ENCODE results near the gene SLC6A6.

SLC6A6 gene

DNA sequence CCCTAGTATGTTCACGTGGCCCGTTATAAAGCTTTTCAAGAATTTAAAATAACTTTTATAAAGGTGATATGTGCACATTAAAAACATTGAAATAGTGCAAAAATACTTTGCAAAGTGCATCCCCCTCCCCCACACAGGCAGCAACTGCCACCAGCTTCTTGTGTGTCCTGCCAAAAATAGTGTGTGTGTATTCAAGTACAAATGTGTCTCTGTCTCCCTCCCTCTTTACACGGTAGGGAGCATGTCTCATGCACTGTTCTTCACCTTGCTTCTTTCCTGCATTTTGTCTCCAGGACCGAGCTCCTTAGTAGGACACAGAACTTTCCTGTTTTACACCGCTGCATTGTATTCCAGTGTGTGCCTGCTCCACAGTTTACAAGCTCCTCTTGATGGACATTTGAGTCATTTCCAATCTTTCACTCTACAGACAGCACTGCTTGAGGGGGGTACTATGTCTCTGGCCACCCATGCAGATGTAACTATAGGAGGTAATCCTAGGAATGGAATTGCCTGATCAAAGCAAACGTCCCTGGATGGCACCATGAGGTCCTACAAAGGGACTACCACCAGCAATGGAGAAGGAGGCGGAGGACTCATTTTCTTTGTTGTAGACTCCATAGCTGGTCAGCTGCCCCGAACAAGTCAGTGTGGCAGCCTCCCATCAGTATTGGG, 52.4 kb downstream of the SLC6A6 start:
- no peak for DNase-seq

DNA sequence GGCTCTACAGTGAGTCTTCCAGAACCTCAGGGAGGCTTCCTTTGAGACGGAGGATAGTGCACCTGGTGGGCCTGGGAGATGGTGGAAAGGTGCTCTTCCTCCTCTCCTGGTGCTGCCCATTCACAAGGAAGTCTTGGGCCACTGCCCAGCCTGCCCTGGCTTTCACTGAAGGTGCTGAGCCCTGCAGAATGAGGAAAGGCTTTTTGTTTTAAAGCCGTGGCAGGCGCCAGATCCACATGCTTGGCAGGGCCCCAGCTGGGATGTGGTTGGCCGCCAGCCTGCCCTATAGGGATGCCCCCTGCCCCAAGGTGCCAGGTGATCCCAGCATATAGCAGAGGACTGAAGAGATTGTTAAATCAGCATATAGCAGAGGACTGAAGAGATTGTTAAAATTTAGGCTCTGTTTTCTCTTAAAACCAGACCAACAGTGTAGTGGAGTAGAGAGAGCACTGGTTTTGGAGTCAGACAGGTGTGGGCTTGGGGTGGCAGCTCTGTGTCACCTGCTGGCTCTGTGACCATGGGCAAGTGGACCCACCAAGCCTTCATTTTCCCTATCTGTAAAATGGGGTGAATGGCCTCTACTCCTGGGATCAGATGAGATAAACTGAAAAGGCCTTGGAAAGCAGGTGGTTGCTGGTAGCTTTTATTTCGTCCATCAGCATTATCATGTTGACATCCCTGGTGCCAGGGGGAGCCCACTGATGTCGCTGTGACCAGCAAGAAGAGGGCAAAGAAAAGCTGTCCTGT, 53.3 kb downstream of the SLC6A6 start:
- DNase-seq, result no peak

DNA sequence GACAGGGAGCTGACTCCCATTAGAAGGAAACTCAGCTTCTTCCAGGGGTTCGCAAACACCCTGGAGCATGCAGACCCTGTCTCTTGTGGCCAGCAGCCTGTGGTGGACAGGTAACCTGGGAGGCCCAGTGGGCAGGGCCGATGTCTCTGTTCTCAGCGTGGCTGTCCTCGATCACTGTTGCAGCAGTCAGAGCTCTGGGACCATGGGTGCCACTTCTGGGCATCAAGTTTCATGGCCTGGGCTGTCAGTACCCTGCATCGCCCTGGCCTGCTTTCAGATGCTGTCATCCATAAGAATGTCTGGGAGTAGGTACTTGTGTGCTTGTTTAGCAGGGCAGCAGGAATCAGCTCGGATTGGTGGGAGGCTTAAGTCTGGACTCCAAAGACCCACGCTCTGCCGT, 54.4 kb downstream of the SLC6A6 start:
- no peak for DNase-seq

DNA sequence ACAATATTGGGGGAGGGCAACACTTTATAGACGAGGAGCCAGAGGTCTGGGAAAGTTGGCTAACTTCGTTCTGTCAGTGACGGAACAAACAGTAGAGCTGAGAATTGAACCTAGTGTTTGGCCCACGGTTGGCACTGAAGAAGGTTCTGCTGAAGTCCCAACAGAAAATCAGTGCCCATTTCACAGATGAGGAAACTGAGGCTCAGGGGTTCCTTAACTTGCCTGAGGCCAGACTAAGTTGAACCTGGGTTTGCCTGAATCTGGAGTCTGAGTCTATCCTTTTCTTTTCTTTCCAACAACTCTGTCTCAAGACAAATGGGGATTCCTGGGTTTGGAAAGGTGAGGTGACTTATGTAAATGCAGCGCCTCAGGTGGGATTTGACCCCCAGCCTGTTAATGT, 55.1 kb downstream of the SLC6A6 start:
- no peak for DNase-seq

DNA sequence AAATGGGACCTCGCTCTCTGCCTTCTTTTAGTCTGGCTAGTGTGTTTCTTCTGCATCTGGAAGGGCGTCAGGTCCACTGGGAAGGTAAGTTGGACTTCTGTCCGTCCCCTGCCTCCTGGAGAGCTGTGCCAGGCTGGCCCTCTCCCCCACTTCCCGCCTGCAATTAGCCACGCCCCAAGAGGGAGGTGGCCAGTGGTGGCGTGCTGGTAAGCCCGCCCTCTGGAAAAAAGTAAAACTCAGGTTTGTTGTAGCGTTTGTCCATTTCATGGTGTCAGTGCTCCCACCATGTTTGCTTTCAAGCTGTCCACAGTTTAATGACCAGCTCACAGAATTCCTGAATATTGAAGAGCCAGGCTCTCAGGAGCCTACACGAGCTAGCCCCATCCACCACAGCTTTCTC, 55.6 kb downstream of the SLC6A6 start:
- DNase-seq, result no peak

DNA sequence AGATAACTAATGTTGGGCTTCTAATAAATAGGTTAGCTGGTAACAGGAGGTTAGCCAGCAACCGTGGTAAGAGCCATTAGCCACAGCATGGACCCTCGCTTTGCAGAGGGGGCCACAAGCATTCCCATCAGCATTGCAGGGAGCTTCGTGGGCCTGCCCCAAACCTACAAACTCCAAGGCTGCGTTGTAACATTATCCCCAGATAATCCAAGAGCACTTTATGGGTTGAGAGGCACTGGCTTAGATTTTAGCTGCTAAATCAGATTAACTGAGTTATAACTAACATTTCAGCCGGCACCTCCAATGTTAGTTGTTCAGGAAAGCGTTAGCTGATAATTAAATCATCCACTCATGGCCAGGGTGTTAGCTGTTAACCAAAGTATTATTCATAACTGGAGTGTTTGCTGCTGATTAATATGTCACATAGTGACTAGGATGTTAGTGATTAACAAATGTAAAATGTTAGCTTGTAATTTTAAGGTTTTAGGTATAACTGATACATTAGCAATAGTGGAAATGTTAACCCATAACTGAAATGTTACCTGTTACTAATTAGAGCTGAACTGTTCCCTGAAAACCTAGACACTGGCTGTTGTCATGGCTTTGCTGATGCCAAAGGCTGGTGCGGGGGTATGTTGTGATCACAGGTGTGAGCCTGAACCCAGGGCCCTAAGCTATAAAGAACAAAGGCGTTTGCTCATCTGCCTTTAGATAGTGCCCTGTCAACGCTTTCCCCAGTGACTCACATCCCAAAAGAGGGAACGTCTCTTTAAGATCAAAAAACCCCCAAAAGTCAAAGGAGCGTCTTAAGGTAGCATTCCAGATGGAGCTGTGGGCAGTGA, 56.2 kb downstream of the SLC6A6 start:
- DNase-seq, result no peak

DNA sequence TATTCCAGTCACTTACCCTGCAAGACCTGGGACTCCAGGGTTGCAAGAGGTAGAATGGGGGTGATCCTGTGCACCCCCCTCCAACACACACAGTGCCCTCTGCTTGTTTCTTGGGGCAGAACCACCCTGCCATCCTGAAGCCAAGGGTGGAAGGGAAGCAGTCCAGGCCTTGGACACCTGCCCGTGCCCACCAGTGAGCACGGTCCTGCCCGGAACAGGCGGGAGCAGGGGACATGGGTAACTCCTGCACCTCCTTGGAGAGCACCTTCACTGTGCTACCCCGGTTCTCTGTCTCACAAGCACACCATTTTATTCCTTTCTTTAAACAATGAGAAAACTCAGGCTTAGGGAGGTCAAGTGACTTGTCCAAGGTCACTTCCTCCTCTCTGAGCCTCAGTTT, 57.0 kb downstream of the SLC6A6 start:
- no peak for DNase-seq

DNA sequence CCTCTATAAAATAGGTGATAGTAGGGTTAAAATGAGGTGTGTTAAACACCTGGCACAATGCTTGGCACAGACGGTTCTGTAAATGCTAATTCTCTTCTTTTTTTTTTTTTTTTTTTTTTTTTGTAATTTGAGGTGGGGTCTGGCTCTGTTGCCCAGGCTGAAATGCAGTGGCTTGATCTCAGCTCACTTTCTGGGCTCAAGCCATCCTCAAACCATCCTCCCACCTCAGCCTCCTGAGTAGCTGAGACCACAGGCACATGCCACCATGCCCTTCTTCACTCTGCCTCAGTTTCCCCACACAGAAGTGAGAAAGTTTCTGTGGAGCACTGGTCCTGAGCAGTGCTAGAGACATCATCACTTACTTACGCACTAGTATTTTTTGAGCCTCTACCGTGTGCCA, 57.4 kb downstream of the SLC6A6 start:
- no peak for DNase-seq

DNA sequence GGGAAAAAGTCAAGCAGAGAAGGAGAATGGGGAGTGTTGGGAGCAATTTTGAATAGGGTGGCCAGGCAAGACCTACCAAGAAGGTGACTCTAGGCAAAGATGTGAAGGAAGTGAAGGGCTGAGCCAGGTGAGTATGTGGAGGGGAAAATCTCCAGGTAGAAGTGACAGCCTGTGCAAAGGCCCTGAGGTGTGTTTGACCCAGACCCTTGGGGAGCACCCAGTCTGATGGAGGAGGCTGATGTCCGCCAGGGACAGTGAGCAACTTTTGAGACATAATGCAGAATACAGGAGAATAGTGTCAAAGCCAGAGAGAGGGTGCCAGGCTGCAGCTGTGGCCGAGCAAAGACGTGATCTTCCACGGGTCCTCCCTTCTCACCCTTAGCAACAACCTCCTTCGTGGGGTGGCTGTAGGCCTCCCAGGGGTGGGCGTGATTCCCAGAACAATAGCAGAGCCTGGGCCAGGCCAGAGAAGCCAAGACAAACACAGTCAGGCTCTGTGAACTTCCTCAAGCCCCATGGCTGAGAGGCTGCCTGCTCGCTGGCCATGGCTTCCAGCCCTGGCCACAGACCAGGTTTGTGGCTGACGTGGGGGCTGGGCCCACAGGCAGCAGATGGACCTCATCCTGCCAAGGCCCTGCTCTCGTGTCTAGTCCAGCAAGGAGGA, 58.1 kb downstream of the SLC6A6 start:
- DNase-seq, result no peak

DNA sequence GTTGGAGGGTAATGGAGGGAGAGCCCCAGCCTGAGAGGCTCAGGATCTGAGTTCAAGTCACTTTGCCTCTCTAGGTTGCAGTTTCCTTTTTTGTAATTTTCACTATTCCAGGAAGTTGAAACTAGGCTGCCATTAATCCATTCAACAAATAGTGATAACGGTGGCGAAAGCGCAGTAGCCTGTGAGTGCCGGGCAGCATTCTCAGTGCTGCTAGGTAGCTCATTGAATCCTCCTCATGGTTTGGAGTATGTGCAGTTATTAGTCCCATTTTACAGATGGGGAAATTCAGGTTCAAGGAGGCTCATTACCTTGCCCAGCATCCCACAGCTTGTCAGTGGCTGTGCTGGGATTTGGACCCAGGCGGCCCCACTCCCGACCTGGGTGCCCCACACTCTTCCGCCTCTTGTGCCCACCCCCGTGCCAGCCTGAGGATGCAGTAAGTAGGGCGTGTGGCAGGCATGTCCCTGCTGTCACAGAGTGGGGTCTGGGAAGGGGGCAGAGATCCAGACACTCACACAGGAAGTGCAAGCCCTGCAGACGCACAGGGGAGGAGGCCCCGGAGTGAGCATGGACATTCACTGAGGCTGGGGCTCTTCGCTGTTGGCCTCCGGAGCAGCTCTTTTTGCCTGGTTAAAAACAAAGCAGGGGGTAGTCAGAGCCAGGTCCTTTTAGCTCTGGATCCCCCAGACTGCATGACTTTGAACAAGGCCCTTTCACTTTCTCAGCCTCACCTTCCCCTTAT, 58.8 kb downstream of the SLC6A6 start:
- no peak for DNase-seq

DNA sequence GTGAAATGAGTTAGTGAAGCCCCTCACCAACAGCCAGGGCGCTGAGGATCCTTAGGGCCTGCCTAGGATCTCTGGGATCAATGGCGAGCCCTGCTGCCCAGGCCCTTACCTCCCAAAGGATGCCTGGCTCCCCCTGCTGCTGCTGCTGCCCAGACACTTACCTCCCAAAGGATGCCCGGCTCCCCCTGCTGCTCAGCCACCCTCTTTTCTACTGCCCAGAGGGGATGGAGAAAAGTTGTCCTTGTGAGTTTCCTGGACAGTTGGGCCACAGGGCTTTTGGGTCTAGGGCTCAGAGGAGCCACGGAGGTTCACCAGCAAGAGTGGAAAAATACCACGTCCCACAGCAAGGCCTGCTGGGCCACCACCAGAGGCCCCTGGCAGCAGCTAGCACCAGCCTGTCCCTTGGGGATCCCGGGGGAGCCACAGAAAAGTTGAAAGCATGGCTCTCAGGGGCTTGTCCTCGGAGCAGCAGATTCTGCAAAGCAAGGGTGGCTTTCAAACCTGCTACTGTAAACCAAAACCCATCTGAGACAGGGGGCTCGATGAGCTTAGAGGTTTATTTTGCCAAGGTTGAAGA, 59.4 kb downstream of the SLC6A6 start:
- peak; percentile 49 to 50 for DNase-seq

DNA sequence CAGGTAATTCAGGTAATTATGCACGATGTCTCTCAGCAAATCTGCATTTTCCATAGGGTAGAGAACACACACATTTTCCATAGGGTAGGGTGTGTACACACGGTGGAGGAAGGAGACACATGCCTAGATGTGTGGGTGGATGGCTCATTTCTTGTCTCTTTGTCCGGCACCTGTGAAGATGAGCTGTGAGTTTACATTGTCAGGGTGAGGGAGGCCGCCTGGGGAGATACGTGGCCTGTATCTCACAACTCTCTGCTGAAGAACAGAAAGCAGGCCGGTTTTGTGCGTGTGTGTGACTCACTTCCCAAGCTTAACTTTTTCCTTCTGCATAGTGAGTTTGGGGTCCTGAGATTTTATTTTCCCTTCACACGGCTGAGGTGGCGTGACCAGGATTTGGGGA, 60.3 kb downstream of the SLC6A6 start:
- no peak for DNase-seq

DNA sequence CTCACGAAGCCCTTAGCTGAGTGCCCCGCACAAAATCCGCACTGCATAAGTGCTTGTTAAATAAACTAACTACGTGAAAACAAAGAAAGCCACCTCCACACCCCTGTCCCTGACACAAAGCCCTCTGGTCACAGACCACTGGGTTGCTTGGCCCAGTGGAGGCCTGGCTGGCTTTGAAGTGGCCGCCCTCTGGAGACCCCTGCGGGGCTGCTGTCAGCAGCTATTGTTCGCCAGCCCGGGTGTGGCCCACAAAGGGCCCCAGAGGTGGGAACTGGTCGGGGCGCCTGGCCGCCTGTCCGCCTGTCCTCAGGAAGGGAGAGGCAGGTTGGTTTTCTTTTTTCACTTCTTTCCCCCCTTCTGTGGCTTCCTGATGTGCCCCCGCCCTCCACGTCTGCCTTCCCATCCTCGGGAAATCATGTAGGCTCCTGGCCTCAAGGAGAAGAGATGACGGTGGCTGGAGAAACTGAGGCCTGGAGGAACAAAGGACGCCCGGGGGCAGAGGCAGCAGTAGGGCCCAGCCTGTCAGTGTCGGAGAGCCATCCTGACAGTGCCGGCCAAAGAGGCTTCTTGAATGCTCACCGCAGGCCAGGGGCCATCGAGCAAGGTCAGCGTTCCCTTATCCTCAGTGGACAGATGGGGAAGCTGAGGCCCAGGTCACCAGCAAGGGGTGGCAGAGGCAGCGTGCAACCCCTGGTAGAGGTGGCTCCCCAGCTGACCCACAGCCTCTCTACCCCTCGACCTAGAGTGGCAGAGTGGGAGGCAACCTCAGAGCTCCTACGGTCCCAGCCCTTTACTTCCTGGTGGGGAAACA, 61.1 kb downstream of the SLC6A6 start:
- no peak for DNase-seq

DNA sequence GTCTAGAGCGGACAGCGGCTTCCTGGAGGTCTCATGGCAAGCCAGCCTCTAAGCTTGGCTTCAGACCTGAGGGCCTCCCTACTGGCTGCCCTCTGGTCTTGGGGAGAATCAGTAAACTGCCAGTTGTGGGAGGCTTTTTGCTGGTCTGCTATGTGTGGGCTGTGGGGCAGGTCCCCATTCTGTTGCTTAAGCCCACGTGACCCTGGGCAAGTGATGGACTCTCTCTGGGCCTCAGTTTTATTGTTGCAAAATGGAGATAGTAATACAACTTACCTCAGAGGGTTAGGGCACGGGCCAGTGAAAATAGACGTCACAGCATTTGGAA, 61.7 kb downstream of the SLC6A6 start:
- no peak for DNase-seq

DNA sequence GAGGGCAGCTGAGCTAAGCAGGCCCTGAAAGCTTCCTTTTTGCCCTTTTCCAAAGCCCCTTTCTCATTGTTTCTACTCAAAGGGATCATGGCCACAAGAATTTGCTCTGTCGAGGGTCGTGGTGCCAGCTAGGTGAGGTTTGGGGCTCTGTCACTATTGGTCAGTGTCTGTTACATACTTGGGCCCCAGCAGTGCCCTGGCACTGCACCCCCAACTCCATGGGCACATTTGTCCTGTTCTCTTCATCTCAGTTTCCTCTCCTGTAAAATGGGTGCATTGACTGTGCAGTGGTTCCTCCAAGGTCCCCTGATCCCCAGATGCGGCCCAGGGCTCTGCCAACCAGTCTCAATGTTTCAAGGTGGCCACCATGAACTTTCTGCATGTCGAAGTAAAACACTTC, 62.1 kb downstream of the SLC6A6 start:
- no peak for DNase-seq

DNA sequence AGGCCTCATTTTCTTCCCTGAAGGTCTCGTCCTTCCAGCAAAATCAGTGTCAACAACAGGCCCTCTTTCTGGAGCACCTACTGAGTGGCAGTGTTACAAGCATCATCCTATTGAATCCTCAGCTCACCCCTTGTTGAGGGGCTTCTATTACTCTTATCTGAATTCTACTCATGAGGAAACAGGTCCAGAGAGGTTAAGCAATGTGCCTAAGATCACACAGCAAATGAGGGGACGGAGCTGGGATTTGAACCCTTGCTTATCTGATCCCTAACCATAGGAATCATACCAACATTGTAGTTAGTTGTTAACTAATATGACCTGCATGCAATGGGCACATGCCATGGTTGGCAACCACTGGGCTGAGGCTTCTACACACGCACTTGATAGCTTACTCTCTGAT, 63.0 kb downstream of the SLC6A6 start:
- DNase-seq, result no peak

DNA sequence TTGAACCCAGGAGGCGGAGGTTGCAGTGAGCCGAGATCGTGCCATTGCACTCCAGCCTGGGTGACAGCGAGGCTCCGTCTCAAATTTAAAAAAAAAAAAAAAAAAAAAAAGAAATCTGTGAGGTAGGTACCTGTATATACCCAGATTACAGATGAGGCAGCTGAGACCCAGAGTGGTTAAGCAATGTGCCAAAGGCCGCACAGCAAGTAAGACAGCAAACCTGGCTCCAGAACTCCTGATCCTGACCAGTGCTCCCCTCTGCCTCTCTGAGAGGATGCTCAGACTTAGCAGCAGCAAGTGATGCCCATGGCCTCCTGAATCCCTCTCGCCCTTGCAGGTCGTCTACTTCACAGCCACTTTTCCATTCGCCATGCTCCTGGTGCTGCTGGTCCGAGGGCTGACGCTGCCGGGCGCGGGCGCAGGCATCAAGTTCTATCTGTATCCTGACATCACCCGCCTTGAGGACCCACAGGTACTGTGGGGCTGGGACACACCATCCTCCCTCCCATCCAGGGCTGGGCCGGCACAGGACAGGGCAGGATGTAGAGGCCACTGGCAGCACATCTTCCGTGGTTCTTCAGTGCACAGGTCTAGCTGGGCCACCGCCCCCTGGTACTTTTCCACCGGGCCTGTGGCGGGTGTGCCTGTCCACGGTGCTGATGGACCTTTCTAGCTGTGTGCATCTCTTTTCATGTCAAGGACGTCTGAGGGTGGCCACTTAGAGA, 63.9 kb downstream of the SLC6A6 start:
- no peak for DNase-seq

DNA sequence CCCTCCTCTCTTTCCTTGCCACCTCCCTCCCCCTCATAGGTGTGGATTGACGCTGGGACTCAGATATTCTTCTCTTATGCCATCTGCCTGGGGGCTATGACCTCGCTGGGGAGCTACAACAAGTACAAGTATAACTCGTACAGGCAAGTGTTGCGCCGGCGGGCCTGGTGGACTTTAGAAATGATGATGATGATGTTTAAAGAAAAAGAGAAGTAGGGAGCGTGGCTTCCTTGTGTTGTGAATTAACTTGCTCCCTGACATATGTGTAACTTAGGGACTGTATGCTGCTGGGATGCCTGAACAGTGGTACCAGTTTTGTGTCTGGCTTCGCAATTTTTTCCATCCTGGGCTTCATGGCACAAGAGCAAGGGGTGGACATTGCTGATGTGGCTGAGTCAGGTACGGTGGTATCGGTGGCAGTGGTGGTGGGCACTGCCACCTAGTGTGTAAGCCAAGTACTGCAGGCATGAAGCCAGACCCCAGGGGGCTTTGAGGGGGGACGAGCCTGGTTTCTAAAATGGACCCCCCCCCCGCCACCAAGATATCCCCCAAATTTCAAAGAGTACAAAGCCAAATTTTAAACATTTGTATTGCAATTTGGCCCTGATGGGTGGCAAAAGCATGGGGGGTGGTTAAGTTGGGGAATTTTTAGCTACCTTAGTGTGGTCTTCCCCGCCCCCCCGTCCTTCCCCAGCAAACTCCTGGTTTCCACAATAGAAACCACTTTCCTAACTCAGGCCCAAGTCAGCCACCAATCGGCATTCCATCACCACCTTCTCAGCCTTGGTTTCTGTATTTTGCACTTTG, 65.6 kb downstream of the SLC6A6 start:
- peak; percentile 43 to 48 for DNase-seq

DNA sequence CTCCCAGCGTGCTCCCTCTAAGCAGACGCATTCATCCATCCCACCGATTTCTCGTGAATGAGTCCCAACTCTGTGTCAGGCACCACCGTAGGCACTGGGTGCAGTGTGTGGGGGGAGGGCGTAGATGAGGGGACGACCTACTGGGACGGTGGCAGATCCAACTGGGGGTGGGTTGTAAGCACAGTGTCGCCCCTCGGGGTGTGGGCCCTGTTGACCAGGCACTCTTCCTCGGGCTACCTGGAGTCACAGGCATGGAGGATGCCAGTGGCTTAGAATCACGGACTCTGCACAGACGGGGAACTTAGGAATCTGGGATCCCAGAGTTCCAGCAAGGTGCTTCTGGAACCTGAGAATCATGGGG, 66.2 kb downstream of the SLC6A6 start:
- DNase-seq, result no peak

DNA sequence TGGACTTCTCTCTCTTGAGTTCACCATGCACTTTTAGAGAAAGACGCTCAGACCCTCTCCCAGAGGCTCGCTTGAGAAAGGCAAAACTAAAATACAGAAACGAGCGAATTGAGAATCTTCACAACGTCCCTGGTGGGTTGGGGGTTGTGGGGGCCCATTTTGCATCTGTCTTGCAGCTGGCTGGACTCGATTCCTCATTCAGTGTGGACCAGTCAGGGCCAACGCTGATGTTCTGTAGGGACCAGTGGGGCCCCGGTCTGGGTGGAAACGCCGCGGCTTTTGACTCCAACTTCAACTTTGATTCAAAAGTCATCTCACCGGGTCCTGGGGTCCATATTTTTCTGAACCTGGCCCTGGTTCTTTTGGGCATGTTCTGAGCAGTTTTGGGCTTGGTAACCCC, 68.1 kb downstream of the SLC6A6 start:
- no peak for DNase-seq

Data from CD4-positive, alpha-beta T cell treated with Interleukin-1 beta for 1 hour (primary cell).